ENCODE data around the gene VPS29.

GRCh38 chr12:110501752-110502738, at the start of gene VPS29, which contains the start of gene RAD9B:
- TF ChIP-seq POLR2A (IDR thresholded peaks at IDR 0.05) (peak in 1 of 2 donors; percentile 87), CTCF (IDR thresholded peaks at IDR 0.05) (peak in 1 of 6 experiments; percentile 6)
